GM21723 (cell line): Measurements from ENCODE around the gene HIBCH.

ENCODE experiments used
- ATAC-seq: cut with Tn5 transposase; IDR thresholded peaks from one replicate; pipeline ENCODE4 v1.9.1; 2021; ENCODE audit warnings: mild to moderate bottlenecking, moderate library complexity; ENCODE audit not compliant: unreplicated experiment

HIBCH gene

GRCh38 chr2:190199109-190199508 lies 120.5 kb downstream of the HIBCH start:
- ATAC-seq, result no peak

- ATAC-seq, result no peak
Measured at GRCh38 chr2:190197143-190197720, 122.4 kb downstream of the HIBCH start.

- ATAC-seq, result no peak
Measured at GRCh38 chr2:190190507-190191162, 129.0 kb downstream of the HIBCH start.

- ATAC-seq, result no peak
Measured at GRCh38 chr2:190188289-190188688, 131.3 kb downstream of the HIBCH start.

- ATAC-seq, result no peak
Measured at GRCh38 chr2:190186238-190186637, 133.4 kb downstream of the HIBCH start.

- ATAC-seq, result no peak
Measured at GRCh38 chr2:190185380-190185779, 134.2 kb downstream of the HIBCH start.

GRCh38 chr2:190184460-190184859 lies 135.2 kb downstream of the HIBCH start:
- ATAC-seq, result no peak

- ATAC-seq, result no peak
Measured at GRCh38 chr2:190183539-190183938, 136.1 kb downstream of the HIBCH start.

GRCh38 chr2:190182071-190182524 lies 137.5 kb downstream of the HIBCH start:
- ATAC-seq, result peak; percentile 26

GRCh38 chr2:190181123-190181669 lies 138.4 kb downstream of the HIBCH start:
- ATAC-seq, result no peak

GRCh38 chr2:190180313-190181122 lies 139.1 kb downstream of the HIBCH start:
- peak; percentile 80 for ATAC-seq

GRCh38 chr2:190179754-190180312 lies 139.8 kb downstream of the HIBCH start:
- no peak for ATAC-seq

- ATAC-seq, result no peak
Measured at GRCh38 chr2:190178066-190178722, 141.4 kb downstream of the HIBCH start.

- ATAC-seq, result no peak
Measured at GRCh38 chr2:190177249-190178040, 142.2 kb downstream of the HIBCH start.

GRCh38 chr2:190173392-190173791 lies 146.2 kb downstream of the HIBCH start:
- no peak for ATAC-seq

- no peak for ATAC-seq
Measured at GRCh38 chr2:190170673-190171072, 149.0 kb downstream of the HIBCH start.

- no peak for ATAC-seq
Measured at GRCh38 chr2:190169221-190170072, 150.2 kb downstream of the HIBCH start.

GRCh38 chr2:190167702-190168101 lies 151.9 kb downstream of the HIBCH start:
- ATAC-seq, result no peak

- ATAC-seq, result no peak
Measured at GRCh38 chr2:190165491-190165890, 154.1 kb downstream of the HIBCH start.
